ENCODE measurements around the gene TMEM51. TPM values are rescaled to one million over a fixed set of nuclear protein-coding genes. Genes with fewer than 3 reads are reported as not detected.
"Not testable (repeated sequence)": the region's sequence is repeated elsewhere in the genome, so short reads cannot be mapped to it uniquely, and the experiment has no call there.

Gene TMEM51
- total and polyA plus RNA-seq, 8 donors, result 18.2 to 42.1 (median 25.6) TPM

- DNase-seq, result no peak
- FAIRE-seq, result no peak
- WGBS, 2 donors, result 13 to 21% methylated on average over 15 to 16 of the region's 16 CpGs
- peak overlapping the region in 2 of 4 donors; percentile 62 to 73 for H3K27ac ChIP-seq
- no peaks in the 10 kb centered on the region for H3K9me3 ChIP-seq
- TF ChIP-seq, protein P1, sequence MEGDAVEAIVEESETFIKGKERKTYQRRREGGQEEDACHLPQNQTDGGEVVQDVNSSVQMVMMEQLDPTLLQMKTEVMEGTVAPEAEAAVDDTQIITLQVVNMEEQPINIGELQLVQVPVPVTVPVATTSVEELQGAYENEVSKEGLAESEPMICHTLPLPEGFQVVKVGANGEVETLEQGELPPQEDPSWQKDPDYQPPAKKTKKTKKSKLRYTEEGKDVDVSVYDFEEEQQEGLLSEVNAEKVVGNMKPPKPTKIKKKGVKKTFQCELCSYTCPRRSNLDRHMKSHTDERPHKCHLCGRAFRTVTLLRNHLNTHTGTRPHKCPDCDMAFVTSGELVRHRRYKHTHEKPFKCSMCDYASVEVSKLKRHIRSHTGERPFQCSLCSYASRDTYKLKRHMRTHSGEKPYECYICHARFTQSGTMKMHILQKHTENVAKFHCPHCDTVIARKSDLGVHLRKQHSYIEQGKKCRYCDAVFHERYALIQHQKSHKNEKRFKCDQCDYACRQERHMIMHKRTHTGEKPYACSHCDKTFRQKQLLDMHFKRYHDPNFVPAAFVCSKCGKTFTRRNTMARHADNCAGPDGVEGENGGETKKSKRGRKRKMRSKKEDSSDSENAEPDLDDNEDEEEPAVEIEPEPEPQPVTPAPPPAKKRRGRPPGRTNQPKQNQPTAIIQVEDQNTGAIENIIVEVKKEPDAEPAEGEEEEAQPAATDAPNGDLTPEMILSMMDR (IDR thresholded peaks at IDR 0.05), result no peak
- no peaks in the 10 kb centered on the region for H3K36me3 ChIP-seq
- peak overlapping the region in 1 of 4 donors; percentile 14 for H3K4me3 ChIP-seq
- H3K4me1 ChIP-seq, result peaks cover 40 to 89% (median 66%) of the 10 kb centered on the region in 3 donors
- H3K27me3 ChIP-seq, result no peaks in the 10 kb centered on the region
- ATAC-seq, result peak in 2 of 4 donors; percentile 24 to 31
- intact Hi-C loops (cut with DNase I), result no loop called here
Measured at GRCh38 chr1:15172405-15173259, 19.1 kb downstream of the TMEM51 start.

DNA sequence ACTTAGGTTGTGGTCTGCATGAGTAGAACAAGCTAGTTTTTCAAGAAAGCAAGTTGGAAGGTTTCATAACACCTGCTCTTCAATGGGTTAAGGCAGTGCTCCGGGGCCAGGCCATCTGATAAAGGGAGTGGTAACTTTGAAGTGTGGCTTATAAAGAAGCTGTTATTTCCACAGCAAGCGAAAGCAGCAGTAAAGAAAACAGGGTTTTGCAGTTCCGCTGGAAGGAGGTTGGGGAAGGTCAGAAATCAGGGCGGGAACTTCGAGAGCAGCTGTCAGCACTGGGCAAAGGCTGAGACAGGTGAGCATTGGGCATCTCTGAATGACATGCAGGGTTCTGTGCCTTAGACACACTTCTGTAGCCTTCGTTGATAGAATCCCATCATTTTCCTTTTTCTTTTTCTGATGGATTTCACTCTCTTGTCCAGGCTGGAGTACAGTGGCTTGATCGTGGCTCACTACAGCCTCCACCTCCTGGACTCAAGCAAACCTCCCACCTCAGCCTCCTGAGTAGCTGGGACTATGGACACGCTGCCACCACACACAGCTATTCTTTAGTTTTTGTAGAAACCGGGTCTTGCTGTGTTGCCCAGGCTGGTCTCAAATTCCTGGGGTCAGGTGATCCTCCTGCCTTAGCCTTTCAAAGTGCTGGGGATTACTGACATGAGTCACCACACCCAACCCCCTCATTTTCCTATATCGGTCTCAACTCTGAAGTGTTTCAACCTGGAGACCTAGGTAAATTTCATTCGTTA lies 20.5 kb downstream of the TMEM51 start:
- intact Hi-C loops (cut with DNase I), result no loop called here
- FAIRE-seq, result no peak
- ATAC-seq, result peak in 2 of 4 donors; percentile 5 to 17
- H3K27ac ChIP-seq, result peak overlapping the region in 3 of 4 donors; percentile 13 to 73 (median 62)
- 30 to 34% methylated on average over 11 of the region's 11 CpGs for WGBS, 2 donors
- TF ChIP-seq, protein P1 (IDR thresholded peaks at IDR 0.05), result no peak
- H3K9me3 ChIP-seq, result no peaks in the 10 kb centered on the region
- DNase-seq, result no peak
- peaks cover 38 to 85% (median 62%) of the 10 kb centered on the region in 3 donors for H3K4me1 ChIP-seq
- no peak overlapping the region for H3K4me3 ChIP-seq
- H3K36me3 ChIP-seq, result no peaks in the 10 kb centered on the region
- H3K27me3 ChIP-seq, result no peaks in the 10 kb centered on the region

DNA sequence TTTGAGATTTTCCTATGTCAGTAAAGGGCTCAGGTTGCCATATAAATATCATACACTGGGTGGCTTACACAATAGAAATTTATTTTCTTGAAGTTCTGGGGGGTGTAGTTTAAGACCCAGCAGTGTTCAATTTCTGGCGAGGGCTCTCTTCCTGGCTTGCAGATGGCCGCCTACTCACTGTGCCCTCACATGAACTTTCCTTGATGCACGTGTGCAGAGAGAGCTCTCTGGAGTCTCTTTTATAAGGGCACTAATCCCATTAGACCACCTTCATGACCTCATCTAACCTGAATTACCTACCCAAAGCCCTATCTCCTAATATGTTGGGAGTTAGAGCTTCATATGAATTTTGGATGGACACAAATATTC lies 21.1 kb downstream of the TMEM51 start:
- Histone ChIP-seq H3K27me3 (no peaks in the 10 kb centered on the region), H3K36me3 (no peaks in the 10 kb centered on the region), H3K4me1 (peaks cover 39 to 84% (median 59%) of the 10 kb centered on the region in 3 donors), H3K4me3 (no peak overlapping the region), H3K9me3 (no peaks in the 10 kb centered on the region), H3K27ac (peak overlapping the region in 1 of 4 donors; percentile 73)
- FAIRE-seq (no peak), DNase-seq (no peak), ATAC-seq (no peak)
- intact Hi-C loops (cut with DNase I), result no loop called here
- TF ChIP-seq, protein P1 (IDR thresholded peaks at IDR 0.05), result no peak
- 35 to 37% methylated on average over 3 of the region's 3 CpGs for WGBS, 2 donors

DNA sequence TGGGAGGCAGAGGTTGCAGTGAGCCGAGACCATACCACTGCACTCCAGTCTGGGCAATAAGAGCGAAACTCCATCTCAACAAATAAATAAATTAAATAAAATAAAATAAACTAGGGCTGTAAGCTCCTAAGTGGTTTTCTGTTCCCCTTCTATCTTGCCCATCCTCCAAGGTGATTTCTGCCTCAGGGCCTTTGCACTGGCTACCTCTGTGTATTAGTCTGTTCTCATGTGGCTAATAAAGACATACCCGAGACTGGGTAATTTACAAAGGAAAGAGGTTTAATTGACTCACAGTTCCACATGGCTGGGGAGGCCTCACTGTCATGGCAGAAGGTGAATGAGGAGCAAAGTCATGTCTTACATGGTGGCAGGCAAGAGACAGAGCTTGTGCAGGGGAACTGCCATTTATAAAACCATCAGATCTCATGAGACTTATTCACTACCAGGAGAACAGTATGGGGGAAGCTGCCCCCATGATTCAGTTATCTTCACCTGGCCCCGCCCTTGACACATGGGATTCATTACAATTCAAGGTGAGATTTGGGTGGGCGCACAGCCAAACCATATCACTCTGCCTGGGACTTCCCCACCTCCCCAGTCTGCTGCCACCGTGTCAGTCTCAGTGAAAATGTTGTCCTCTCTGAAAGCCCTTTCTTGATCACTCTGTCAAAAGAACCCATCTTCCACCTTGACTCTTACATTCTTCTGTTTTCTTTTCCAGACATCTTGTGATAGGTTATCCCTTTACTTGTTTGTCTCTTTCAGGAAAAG lies 22.0 kb downstream of the TMEM51 start:
- Histone ChIP-seq H3K4me1 (peaks cover 44 to 86% (median 59%) of the 10 kb centered on the region in 3 donors), H3K27ac (peak overlapping the region in 2 of 4 donors; percentile 37 to 83)
- ATAC-seq; H3K9me3 ChIP-seq; intact Hi-C loops (cut with DNase I); H3K27me3 ChIP-seq; FAIRE-seq; H3K4me3 ChIP-seq; H3K36me3 ChIP-seq: not testable (repeated sequence)
- peak in 1 of 6 donors; percentile 19 for DNase-seq
- 64 to 68% methylated on average over 6 of the region's 6 CpGs for WGBS, 2 donors

DNA sequence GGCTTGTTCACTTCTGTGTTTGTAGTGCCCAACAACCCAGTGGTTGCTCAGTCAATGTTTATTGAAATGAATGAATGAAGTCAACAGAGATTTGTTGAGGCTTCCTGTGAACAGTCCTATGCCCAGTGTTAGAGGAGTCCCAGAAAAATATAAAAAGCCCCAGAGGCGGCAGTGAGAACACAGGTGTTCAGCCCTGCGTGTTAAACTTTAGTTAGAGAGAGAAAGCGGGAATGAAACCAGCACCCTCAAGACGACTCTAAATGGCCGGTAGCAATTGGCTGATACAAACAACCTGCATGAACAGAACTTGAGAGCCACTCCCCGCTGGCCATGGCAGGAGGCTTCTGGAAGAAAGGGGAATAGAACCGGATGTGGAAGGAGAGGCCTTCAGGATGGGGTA lies 22.6 kb downstream of the TMEM51 start:
- intact Hi-C loops (cut with DNase I), result no loop called here
- Histone ChIP-seq H3K9me3 (no peaks in the 10 kb centered on the region), H3K4me1 (peaks cover 46 to 89% (median 62%) of the 10 kb centered on the region in 3 donors), H3K4me3 (no peak overlapping the region), H3K27ac (peak overlapping the region in 2 of 4 donors; percentile 37 to 83), H3K27me3 (no peaks in the 10 kb centered on the region), H3K36me3 (no peaks in the 10 kb centered on the region)
- FAIRE-seq (no peak), ATAC-seq (no peak), DNase-seq (peak in 1 of 6 donors; percentile 19)
- TF ChIP-seq, protein P1 (IDR thresholded peaks at IDR 0.05), result no peak
- 61 to 67% methylated on average over 7 of the region's 7 CpGs for WGBS, 2 donors
